Activated T-cell treated with anti-CD3 and anti-CD28 coated beads for 1 hour (primary cell): ENCODE results near the gene CYS1.
"Not testable (repeated sequence)": the region's sequence is repeated elsewhere in the genome, so short reads cannot be mapped to it uniquely, and the experiment has no call there.

ENCODE experiments used
- DNase-seq: peaks from one replicate; pipeline ENCODE4 v3.0.0-alpha.2; 2020; ENCODE audit warnings: low read depth

Gene CYS1

GRCh38 chr2:10012366-10012962, 67.7 kb downstream of the CYS1 start:
- not testable (repeated sequence) for DNase-seq

GRCh38 chr2:10011606-10012325, 68.4 kb downstream of the CYS1 start:
- DNase-seq: not testable (repeated sequence)

- not testable (repeated sequence) for DNase-seq
These were observed 69.2 kb downstream of the CYS1 start for GRCh38 chr2:10010861-10011605.

GRCh38 chr2:10009811-10010781, 70.1 kb downstream of the CYS1 start:
- no peak for DNase-seq

GRCh38 chr2:10009271-10009810, 70.9 kb downstream of the CYS1 start:
- no peak for DNase-seq

GRCh38 chr2:10008809-10009176, 71.4 kb downstream of the CYS1 start:
- DNase-seq: no peak

- no peak for DNase-seq
These were observed 72.0 kb downstream of the CYS1 start for GRCh38 chr2:10007921-10008808.

GRCh38 chr2:10007435-10007834, 72.8 kb downstream of the CYS1 start:
- DNase-seq: no peak
